Measurements from ENCODE around the gene NDUFS8.

Gene NDUFS8

GRCh38 chr11:68080860-68081259 lies 50.4 kb downstream of the NDUFS8 start:
- DNase-seq (ENCODE audit: low read depth) = no peak

DNA sequence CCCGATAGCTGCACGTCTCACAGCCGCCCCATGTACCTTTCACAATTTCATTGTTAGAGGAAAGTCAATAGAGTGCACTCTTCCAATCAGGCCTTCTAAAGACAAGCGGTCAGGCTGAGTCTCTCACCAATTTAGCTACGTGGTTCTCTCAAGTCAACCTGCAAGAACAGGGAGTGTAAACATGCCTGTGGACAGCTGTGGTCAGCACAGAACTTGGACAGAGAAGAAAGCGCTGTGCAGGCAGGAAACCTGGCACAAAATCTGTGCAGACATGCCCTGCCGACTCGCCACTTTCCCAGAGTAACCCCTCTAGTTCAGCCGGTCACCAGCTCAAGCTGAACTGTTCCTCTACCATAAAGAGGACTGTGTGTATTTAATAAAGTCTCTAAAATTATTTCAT lies 51.2 kb downstream of the NDUFS8 start:
- no peak for DNase-seq (ENCODE audit: low read depth)

DNA sequence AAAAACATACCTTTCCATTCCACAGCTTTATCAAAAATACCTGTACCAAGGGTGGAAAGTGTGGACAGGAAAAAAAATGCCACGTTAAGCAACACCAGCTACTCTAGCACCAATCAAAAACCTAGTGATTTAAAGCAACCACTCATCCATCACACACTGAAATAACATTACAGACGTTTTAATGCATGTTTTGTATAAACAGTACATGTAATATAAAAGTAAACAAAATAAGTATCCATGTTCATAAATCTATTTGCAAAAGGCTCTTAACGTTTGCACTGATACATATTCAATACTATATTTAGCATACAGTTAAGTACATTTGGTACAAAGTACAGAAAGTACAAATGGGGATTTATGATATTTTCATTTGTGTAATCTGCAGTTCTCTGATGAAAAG lies 52.0 kb downstream of the NDUFS8 start:
- no peak for DNase-seq (ENCODE audit: low read depth)

- DNase-seq (ENCODE audit: low read depth) = no peak
Measured at GRCh38 chr11:68083517-68083916, 53.0 kb downstream of the NDUFS8 start.
